Measurements from ENCODE around the gene SLC7A10.
A peak's percentile ranks its signal among the peaks of the same experiment; 100 is the strongest.
"Not testable (repeated sequence)": the region's sequence is repeated elsewhere in the genome, so short reads cannot be mapped to it uniquely, and the experiment has no call there.

Gene SLC7A10

DNA sequence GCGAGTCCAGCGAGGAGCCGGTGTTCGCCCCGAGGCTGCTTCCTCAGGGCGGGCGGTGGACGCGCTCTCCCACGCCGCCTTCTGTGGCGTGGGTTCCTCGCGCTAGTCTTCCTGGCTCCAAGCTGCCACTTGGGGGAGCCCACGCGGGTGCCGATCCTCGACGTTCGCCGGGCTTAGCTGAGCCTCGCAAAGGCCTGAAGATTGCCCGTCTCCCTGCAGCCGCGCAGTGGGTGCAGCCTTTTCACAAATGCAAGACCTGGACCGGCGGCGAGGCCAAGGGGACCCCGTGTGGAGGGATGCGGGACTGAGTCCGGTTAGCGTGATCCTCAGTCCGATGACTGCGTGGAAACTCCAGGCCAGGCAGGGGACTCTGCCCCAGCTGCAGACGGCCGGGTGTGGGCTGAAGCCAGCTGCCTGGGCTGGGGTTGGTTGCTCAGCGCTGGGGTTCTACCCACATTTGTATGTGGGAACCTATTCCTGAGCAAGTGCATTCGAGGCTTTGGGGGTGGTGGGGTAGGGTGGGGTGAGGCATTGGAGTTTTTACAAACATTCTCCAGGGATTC lies 48.2 kb downstream of the SLC7A10 start:
- H3K27ac Mint-ChIP-seq, result peak overlapping the region; percentile 98

GRCh38 chr19:33176670-33177416 lies 48.8 kb downstream of the SLC7A10 start:
- H3K36me3 Mint-ChIP-seq (ENCODE audit: low read depth), result peaks cover 5% of the 10 kb centered on the region
- DNase-seq (peak; percentile 98), ATAC-seq (peak; percentile 97)
- peaks cover 3% of the 10 kb centered on the region for H3K9me3 Mint-ChIP-seq
- peaks cover 44% of the 10 kb centered on the region for H3K4me1 Mint-ChIP-seq
- H3K27me3 Mint-ChIP-seq, result peaks cover 5% of the 10 kb centered on the region
- H3K27ac Mint-ChIP-seq, result peak overlapping the region; percentile 98
- H3K4me3 Mint-ChIP-seq, result peak overlapping the region; percentile 96

More for the DNA sequence above, 48.2 kb downstream of the SLC7A10 start:
- peaks cover 5% of the 10 kb centered on the region for H3K27me3 Mint-ChIP-seq
- DNase-seq (peak; percentile 66), ATAC-seq (peak; percentile 20)
- H3K9me3 Mint-ChIP-seq, result peaks cover 3% of the 10 kb centered on the region
- H3K4me3 Mint-ChIP-seq, result peak overlapping the region; percentile 96
- peaks cover 40% of the 10 kb centered on the region for H3K4me1 Mint-ChIP-seq
- peaks cover 3% of the 10 kb centered on the region for H3K36me3 Mint-ChIP-seq (ENCODE audit: low read depth)

GRCh38 chr19:33175886-33176669 lies 49.6 kb downstream of the SLC7A10 start:
- H3K4me3 Mint-ChIP-seq, result peak overlapping the region; percentile 96
- peaks cover 3% of the 10 kb centered on the region for H3K9me3 Mint-ChIP-seq
- DNase-seq (peak; percentile 26), ATAC-seq (no peak)
- H3K27ac Mint-ChIP-seq, result peak overlapping the region; percentile 98
- peaks cover 5% of the 10 kb centered on the region for H3K36me3 Mint-ChIP-seq (ENCODE audit: low read depth)
- peaks cover 44% of the 10 kb centered on the region for H3K4me1 Mint-ChIP-seq
- H3K27me3 Mint-ChIP-seq, result peaks cover 5% of the 10 kb centered on the region

DNA sequence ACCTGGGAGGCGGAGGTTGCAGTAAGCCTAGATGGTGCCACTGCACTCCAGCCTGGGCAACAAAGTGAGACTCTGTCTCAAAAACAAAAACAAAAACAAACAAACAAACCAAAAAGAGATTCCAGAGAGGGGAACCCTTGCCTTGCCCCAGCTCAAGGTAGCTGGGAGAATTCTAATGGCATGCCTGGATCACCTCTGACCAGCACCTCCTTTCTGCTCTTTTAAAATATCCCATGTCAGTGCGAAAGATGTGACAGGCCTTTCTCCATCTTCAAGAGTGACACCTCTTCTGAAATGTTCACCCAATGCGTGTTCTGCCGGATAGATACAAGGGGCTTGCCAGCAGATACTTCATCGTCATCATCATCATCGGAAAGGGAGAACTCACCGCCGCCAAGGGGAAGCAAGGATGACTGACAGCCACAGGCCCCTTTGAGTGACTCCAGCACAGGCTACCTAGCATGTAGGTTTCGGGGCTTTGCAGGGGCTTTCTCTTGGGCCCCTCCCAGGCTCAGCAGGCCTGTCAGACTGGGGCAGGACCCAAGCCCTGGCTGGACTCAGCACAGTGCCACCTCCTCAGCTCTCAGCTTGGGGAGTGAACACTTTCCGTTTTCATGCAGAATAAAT lies 50.4 kb downstream of the SLC7A10 start:
- peaks cover 5% of the 10 kb centered on the region for H3K27me3 Mint-ChIP-seq
- ATAC-seq (no peak), DNase-seq (no peak)
- H3K4me1 Mint-ChIP-seq, result peaks cover 44% of the 10 kb centered on the region
- H3K36me3 Mint-ChIP-seq (ENCODE audit: low read depth), result peaks cover 5% of the 10 kb centered on the region
- peak overlapping the region; percentile 96 for H3K4me3 Mint-ChIP-seq
- no peak overlapping the region for H3K27ac Mint-ChIP-seq
- peaks cover 3% of the 10 kb centered on the region for H3K9me3 Mint-ChIP-seq

DNA sequence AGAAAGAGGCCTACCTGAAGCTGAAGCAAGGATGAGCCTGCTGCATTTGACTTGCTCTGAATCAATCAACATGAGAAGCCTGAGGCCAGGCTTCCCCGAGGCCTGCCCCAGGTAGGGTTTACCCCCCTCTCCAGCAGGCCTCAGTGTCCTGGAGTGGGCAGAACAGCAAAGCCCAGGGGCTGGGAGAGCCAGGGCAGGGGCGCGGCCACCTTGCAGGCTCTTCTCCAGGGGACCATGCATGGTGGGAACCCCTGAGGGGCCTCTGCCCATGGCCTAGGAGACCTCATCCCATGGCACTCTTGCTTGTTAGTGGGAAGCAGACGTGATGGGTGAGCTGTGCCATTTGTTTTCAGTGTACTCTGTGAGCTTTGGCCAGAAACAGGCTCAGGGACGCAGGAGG lies 51.5 kb downstream of the SLC7A10 start:
- no peak for ATAC-seq
- H3K4me3 Mint-ChIP-seq, result no peak overlapping the region

DNA sequence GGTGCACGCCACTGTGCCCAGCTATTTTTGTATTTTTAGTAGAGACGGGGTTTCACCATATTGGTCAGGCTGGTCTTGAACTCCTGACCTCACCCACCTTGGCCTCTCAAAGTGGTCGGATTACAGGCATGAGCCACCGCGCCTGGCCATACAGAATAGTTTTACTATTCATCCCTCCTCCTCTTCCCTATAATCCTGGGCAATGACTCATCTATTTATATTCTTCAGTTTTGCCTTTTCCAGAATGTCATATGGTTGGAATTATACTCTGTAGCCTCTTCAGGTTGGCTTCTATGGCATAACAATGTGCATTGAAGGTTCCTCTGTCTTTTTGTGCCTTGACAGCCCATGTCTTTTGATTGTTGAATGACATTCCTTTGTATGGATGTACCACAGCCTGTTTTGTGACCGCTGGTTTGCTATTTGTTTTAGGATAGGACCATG lies 53.7 kb downstream of the SLC7A10 start:
- DNase-seq (no peak), ATAC-seq (no peak)
- Mint-ChIP-seq H3K27me3 (peaks cover 3% of the 10 kb centered on the region), H3K4me3 (no peak overlapping the region), H3K36me3 (ENCODE audit: low read depth) (peaks cover 11% of the 10 kb centered on the region), H3K9me3 (peaks cover 16% of the 10 kb centered on the region), H3K4me1 (peaks cover 27% of the 10 kb centered on the region), H3K27ac (no peak overlapping the region)

More for the DNA sequence above, 51.5 kb downstream of the SLC7A10 start:
- Mint-ChIP-seq H3K36me3 (ENCODE audit: low read depth) (peaks cover 5% of the 10 kb centered on the region), H3K9me3 (peaks cover 3% of the 10 kb centered on the region), H3K27me3 (peaks cover 5% of the 10 kb centered on the region), H3K27ac (no peak overlapping the region), H3K4me1 (peaks cover 44% of the 10 kb centered on the region)
- no peak for DNase-seq

DNA sequence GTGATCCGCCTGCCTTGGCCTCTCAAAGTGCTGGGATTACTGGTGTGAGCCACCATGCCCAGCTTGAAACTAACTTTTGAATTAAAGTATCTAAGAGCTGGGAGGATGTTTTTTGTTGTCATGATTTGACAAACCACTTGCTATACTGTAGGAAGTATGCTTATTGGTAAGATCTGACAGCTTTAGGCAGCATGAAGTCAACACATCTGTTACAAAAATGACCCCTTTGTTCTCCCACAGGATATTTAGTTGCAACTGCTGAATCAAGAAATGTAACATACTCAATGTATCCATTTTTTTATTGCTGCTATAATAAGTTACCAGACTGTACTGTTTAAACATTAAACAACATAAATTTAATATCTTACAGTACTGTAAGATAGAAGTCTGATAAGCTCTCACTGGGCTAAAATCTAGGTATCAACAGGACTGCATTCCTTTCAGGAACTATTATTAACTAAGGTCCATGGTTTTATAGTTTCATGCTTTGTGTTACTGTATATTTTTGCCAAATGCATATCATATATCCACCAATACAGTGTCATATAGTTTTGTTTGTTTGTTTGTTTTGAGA lies 54.3 kb downstream of the SLC7A10 start:
- no peak overlapping the region for H3K4me3 Mint-ChIP-seq
- H3K27me3 Mint-ChIP-seq, result no peaks in the 10 kb centered on the region
- peaks cover 13% of the 10 kb centered on the region for H3K9me3 Mint-ChIP-seq
- no peak overlapping the region for H3K27ac Mint-ChIP-seq
- ATAC-seq, result no peak
- H3K36me3 Mint-ChIP-seq (ENCODE audit: low read depth), result peaks cover 9% of the 10 kb centered on the region
- peaks cover 25% of the 10 kb centered on the region for H3K4me1 Mint-ChIP-seq
- DNase-seq, result no peak

DNA sequence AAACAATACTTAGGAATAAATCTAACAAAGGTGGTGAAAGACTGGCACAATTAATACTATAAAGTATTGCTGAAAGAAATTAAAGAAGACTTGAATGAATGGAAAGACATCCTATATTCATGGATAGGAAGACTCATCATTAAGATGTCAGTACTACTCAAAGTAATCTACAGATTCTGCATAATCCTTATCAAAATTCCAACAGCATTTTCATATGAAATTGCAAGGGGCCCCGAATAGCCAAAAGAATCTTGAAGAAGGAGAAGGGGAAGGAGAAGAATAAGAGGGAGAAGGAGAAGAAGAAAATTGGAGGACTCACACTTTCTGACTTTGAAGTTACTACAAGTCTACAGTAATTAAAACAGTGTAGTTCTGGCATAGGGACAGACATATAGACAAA lies 57.1 kb downstream of the SLC7A10 start:
- no peak overlapping the region for H3K4me3 Mint-ChIP-seq
- H3K27ac Mint-ChIP-seq, result no peak overlapping the region
- no peak for ATAC-seq

DNA sequence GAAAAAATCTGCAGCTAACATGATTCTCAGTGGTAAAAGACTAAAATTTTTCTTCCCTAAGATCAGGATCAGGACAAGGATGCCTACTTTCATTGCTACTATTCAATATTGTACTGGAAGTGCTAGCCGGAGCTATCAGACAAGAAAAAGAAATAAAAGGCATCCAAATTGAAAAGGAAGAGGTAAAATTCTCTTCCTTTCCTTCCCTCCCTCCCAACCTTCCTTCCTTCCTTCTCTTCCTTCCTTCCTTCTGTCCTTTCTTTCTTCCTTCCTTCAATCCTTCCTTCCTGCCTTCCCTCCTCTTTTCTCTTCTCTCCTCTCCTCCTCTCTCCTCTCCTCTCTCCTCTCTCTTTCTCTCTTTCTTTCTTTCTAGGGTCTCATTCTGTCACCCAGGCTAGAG lies 58.2 kb downstream of the SLC7A10 start:
- Mint-ChIP-seq H3K9me3 (peaks cover 13% of the 10 kb centered on the region), H3K4me1 (peaks cover 4% of the 10 kb centered on the region), H3K4me3 (no peak overlapping the region), H3K27me3 (no peaks in the 10 kb centered on the region), H3K27ac (no peak overlapping the region), H3K36me3 (ENCODE audit: low read depth) (peaks cover 7% of the 10 kb centered on the region)
- no peak for DNase-seq
- ATAC-seq, result no peak

More for the DNA sequence above, 57.1 kb downstream of the SLC7A10 start:
- DNase-seq, result no peak
- peaks cover 13% of the 10 kb centered on the region for H3K9me3 Mint-ChIP-seq
- H3K27me3 Mint-ChIP-seq, result no peaks in the 10 kb centered on the region
- H3K36me3 Mint-ChIP-seq (ENCODE audit: low read depth), result peaks cover 9% of the 10 kb centered on the region
- H3K4me1 Mint-ChIP-seq, result peaks cover 8% of the 10 kb centered on the region

GRCh38 chr19:33166037-33166436 lies 59.6 kb downstream of the SLC7A10 start:
- H3K4me1 Mint-ChIP-seq; H3K27me3 Mint-ChIP-seq; DNase-seq; H3K27ac Mint-ChIP-seq; H3K4me3 Mint-ChIP-seq; ATAC-seq; H3K36me3 Mint-ChIP-seq (ENCODE audit: low read depth): not testable (repeated sequence)
- peaks cover 13% of the 10 kb centered on the region for H3K9me3 Mint-ChIP-seq

DNA sequence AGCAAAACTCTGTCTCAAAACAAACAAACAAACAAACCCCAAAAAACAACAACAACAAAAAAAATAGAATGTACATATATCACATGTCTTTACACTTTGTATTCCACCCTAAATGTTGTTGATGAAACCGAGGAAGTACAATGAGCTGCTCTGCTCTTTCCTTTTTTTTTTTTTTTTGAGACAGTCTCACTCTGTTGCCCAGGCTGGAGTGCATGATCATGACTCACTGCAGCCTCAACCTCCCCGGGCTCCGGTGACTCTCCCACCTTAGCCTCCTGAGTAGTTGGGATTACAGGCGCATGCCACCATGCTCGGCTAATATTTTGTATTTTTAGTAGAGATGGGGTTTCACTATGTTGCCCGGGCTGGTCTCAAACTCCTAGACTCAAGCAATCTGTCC lies 62.2 kb downstream of the SLC7A10 start:
- no peak overlapping the region for H3K27ac Mint-ChIP-seq
- no peak for ATAC-seq
- H3K36me3 Mint-ChIP-seq (ENCODE audit: low read depth), result peaks cover 4% of the 10 kb centered on the region
- peaks cover 10% of the 10 kb centered on the region for H3K9me3 Mint-ChIP-seq
- H3K4me3 Mint-ChIP-seq, result no peak overlapping the region
- DNase-seq, result no peak
- no peaks in the 10 kb centered on the region for H3K27me3 Mint-ChIP-seq
- peaks cover 24% of the 10 kb centered on the region for H3K4me1 Mint-ChIP-seq

- peak overlapping the region; percentile 18 for H3K27ac Mint-ChIP-seq
- H3K9me3 Mint-ChIP-seq, result no peaks in the 10 kb centered on the region
- DNase-seq (no peak), ATAC-seq (no peak)
- H3K4me1 Mint-ChIP-seq, result peaks cover 32% of the 10 kb centered on the region
- H3K27me3 Mint-ChIP-seq, result no peaks in the 10 kb centered on the region
- H3K4me3 Mint-ChIP-seq, result no peak overlapping the region
- H3K36me3 Mint-ChIP-seq (ENCODE audit: low read depth), result no peaks in the 10 kb centered on the region
Measured at GRCh38 chr19:33161201-33161600, 64.4 kb downstream of the SLC7A10 start.

DNA sequence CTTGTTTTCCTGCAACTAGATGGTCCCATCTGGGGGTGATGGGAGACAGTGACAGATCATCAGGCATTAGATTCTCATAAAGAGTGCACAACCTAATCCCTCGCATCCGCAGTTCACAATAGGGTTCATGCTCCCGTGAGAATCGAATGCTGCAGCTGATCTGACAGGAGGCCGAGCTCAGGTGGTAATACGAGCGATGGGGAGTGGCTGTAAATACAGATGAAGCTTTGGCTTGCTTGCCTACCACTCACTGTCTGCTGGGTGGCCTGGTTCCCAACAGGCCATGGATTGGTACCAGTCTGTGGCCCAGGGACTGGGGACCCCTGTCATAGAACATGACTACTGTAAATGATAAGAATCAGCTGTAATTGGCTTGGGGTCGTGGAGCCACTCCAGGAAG lies 65.8 kb downstream of the SLC7A10 start:
- H3K4me1 Mint-ChIP-seq, result peaks cover 32% of the 10 kb centered on the region
- no peaks in the 10 kb centered on the region for H3K27me3 Mint-ChIP-seq
- no peaks in the 10 kb centered on the region for H3K36me3 Mint-ChIP-seq (ENCODE audit: low read depth)
- DNase-seq (no peak), ATAC-seq (no peak)
- H3K27ac Mint-ChIP-seq, result peak overlapping the region; percentile 65
- H3K4me3 Mint-ChIP-seq, result no peak overlapping the region
- H3K9me3 Mint-ChIP-seq, result no peaks in the 10 kb centered on the region

GRCh38 chr19:33159149-33159548 lies 66.5 kb downstream of the SLC7A10 start:
- Mint-ChIP-seq H3K27me3 (no peaks in the 10 kb centered on the region), H3K4me1 (peaks cover 32% of the 10 kb centered on the region), H3K36me3 (ENCODE audit: low read depth) (no peaks in the 10 kb centered on the region), H3K9me3 (no peaks in the 10 kb centered on the region), H3K27ac (no peak overlapping the region), H3K4me3 (no peak overlapping the region)
- DNase-seq (no peak), ATAC-seq (no peak)
